HepG2 (cell line): ENCODE measurements around the gene CRISPLD2. TPM values are rescaled to one million over a fixed set of nuclear protein-coding genes. Genes with fewer than 3 reads are reported as not detected.
A peak's percentile ranks its signal among the peaks of the same experiment; 100 is the strongest.

Experiments
- ARID2 ChIP-seq: sonication (generic); formaldehyde crosslinking; IDR thresholded peaks from 2 replicates; pipeline ENCODE4 v1.8.1; 2022; ENCODE audit warnings: mild to moderate bottlenecking, missing genetic modification reagents, borderline replicate concordance
- ATAD3A ChIP-seq: sonication (generic); formaldehyde crosslinking; IDR thresholded peaks from 2 replicates; pipeline ENCODE4 v1.4.0; 2020; ENCODE audit warnings: missing genetic modification reagents
- ATF2 ChIP-seq: sonication (generic); formaldehyde crosslinking; IDR thresholded peaks from 2 replicates; pipeline ENCODE4 v1.4.0; 2020; ENCODE audit warnings: missing genetic modification reagents
- JUND ChIP-seq: sonication (generic); formaldehyde crosslinking; IDR thresholded peaks from 2 replicates; pipeline ENCODE4 v1.8.0; 2022; ENCODE audit warnings: mild to moderate bottlenecking, missing genetic modification reagents
- KLF9 ChIP-seq: IDR thresholded peaks from 2 replicates; pipeline ENCODE4 v1.6.1; 2016; ENCODE audit warnings: low read depth
- MIER3 ChIP-seq: IDR thresholded peaks from 2 replicates; pipeline ENCODE4 v1.6.1; 2016; ENCODE audit warnings: missing compliant biosample characterization, borderline replicate concordance
- NFE2L2 ChIP-seq: fragments of 150-350 bp; IDR thresholded peaks from 2 replicates; pipeline ENCODE4 v1.6.1; 2014; ENCODE audit warnings: low read length
- NR2C2 ChIP-seq: sonication (generic); formaldehyde crosslinking; IDR thresholded peaks from 2 replicates; pipeline ENCODE4 v1.4.0; 2020; ENCODE audit warnings: missing genetic modification reagents, mild to moderate bottlenecking, moderate library complexity, borderline replicate concordance
- ONECUT2 ChIP-seq: sonication (generic); formaldehyde crosslinking; IDR thresholded peaks from 2 replicates; pipeline ENCODE4 v1.4.0; 2020; ENCODE audit warnings: missing genetic modification reagents
- SALL1 ChIP-seq: sonication (generic); formaldehyde crosslinking; IDR thresholded peaks from 2 replicates; pipeline ENCODE4 v1.8.0; 2022; ENCODE audit warnings: mild to moderate bottlenecking, missing genetic modification reagents
- TBX3 ChIP-seq: fragments of 450-650 bp; IDR thresholded peaks from 2 replicates; pipeline ENCODE4 v1.6.1; 2017; ENCODE audit warnings: antibody characterized with exemption, mild to moderate bottlenecking, inconsistent platforms, borderline replicate concordance
- TEAD3 ChIP-seq: optimal IDR thresholded peaks from 2 replicates; pipeline ENCODE3; 2016; ENCODE audit warnings: borderline replicate concordance
- UBTF ChIP-seq: sonication (generic); formaldehyde crosslinking; IDR thresholded peaks from 2 replicates; pipeline ENCODE4 v1.4.0; 2020; ENCODE audit warnings: mild to moderate bottlenecking, missing genetic modification reagents
- ZFAT ChIP-seq: sonication (generic); formaldehyde crosslinking; conservative IDR thresholded peaks from 2 replicates; pipeline ENCODE4 v1.8.1; 2023; ENCODE audit warnings: missing genetic modification reagents, inconsistent platforms
- ZNF292 ChIP-seq: sonication (generic); formaldehyde crosslinking; IDR thresholded peaks from 2 replicates; pipeline ENCODE4 v1.8.1; 2022; ENCODE audit warnings: mild to moderate bottlenecking, low read depth, missing genetic modification reagents, borderline replicate concordance
- ZNF326 ChIP-seq: sonication (generic); formaldehyde crosslinking; IDR thresholded peaks from 2 replicates; pipeline ENCODE4 v1.4.0; 2020; ENCODE audit warnings: missing genetic modification reagents, borderline replicate concordance
- ZSCAN9 ChIP-seq: IDR thresholded peaks from 2 replicates; pipeline ENCODE4 v1.6.1; 2016; ENCODE audit warnings: borderline replicate concordance
- polyA plus RNA-seq, 8 experiments: library from polyadenylated mRNA; depleted of rRNA in 3 of 8; stranded (reverse) in 7 of 8; unstranded in 1 of 8; fragments of >200 nt; fragmentation: Illumina TruSeq in 4 of 8; extraction: Trizol in 4 of 8; gene quantifications; 2 replicates each; pipeline versions ENCODE4 v1.2.1 to v1.2.3, GENCODE V29; 2011 to 2016; ENCODE audit warnings: low read depth in 4 of 8, missing spikeins in 1 of 8, mixed read lengths in 1 of 8; ENCODE audit not compliant: insufficient read depth in 1 of 8
- total RNA-seq, 5 experiments: library from RNA; depleted of rRNA; stranded (reverse); fragments of >200 nt; fragmentation: Illumina TruSeq; extraction: Trizol; gene quantifications; 2 replicates each; pipeline ENCODE4 v1.2.3, GENCODE V29; 2016; ENCODE audit warnings: low read depth in 1 of 5
- TF ChIP-seq, protein P1 (sequence below), 2 experiments: sonication (generic) in 1 of 2; formaldehyde crosslinking in 1 of 2; IDR thresholded peaks; 2 replicates each; pipeline versions ENCODE4 v1.4.0 to v1.6.1; 2018 to 2020; ENCODE audit warnings: missing genetic modification reagents in 2 of 2, borderline replicate concordance in 1 of 2, low read depth in 1 of 2, mild to moderate bottlenecking in 1 of 2, missing biosample characterization in 1 of 2
- TF ChIP-seq, protein P2 (sequence below): IDR thresholded peaks from 2 replicates; pipeline ENCODE4 v1.4.0; 2020; ENCODE audit warnings: mild to moderate bottlenecking, missing genetic modification reagents

CRISPLD2 gene
- total and polyA plus RNA-seq, 2 of the 13 experiments (the other 11 are each of a cell fraction or from before 2014, with no cell fraction given), result 0.04 to 0.31 TPM

DNA sequence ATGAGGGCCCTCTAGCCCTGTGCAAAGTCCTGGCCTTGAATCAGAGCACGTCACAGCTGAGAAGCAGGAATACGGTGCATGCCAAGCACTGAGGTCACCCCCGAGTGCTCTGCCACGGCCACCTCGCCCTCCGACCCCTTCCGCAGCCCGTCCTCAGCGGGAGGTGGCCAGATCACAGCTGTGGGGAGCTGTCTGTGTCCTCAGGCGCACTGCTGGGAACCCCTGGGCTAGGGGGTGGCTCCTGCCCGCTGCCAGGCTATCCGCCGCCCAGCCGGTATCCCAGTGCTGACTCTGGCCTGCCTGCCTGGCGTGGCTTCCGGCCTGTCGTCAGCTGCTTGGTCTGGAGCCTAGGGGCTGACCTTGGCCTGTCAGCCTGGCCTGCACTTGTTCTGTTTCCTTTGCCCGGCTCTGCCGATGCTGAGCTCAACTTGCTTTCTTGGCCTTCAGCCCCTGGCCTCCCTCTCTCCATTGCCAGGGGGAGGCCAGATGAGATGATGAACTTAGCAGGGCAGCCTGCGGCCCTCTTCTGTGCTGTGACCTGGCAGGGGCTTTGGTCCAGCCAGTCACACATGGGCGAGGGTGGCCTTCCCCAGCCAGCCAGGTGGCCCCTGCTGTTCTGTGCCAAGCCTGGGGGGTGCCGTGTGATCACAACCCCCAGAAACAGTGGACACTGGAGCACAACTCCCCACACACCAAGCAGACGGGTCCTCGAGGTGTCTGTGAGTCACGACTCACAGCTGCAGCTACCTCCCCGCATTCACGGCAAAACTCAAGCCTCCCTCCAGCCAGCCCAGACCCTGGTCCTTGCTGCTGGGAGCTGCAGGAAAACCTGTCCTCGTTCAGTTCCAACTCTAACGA lies 114.2 kb downstream of the CRISPLD2 start (continued):
- TF ChIP-seq, protein P1, sequence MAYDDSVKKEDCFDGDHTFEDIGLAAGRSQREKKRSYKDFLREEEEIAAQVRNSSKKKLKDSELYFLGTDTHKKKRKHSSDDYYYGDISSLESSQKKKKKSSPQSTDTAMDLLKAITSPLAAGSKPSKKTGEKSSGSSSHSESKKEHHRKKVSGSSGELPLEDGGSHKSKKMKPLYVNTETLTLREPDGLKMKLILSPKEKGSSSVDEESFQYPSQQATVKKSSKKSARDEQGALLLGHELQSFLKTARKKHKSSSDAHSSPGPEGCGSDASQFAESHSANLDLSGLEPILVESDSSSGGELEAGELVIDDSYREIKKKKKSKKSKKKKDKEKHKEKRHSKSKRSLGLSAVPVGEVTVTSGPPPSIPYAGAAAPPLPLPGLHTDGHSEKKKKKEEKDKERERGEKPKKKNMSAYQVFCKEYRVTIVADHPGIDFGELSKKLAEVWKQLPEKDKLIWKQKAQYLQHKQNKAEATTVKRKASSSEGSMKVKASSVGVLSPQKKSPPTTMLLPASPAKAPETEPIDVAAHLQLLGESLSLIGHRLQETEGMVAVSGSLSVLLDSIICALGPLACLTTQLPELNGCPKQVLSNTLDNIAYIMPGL (CRISPR knock-in tag; IDR thresholded peaks at IDR 0.05; ENCODE audit: borderline replicate concordance in 1 of 2, low read depth in 1 of 2), result no peak
- TF ChIP-seq ARID2 (CRISPR knock-in tag) (0 out of 2 replicates have a peak, but pooled peaks have one; percentile 61), MIER3 (CRISPR knock-in tag) (0 out of 2 replicates have a peak, but pooled peaks have one; percentile 42), TBX3 (no peak), UBTF (CRISPR knock-in tag) (peak; percentile 95), SALL1 (CRISPR knock-in tag) (peak; percentile 81; the same call in 1 of the 2 replicates), ONECUT2 (CRISPR knock-in tag) (no peak), ZFAT (CRISPR knock-in tag) (no peak), TEAD3 (CRISPR knock-in tag) (no peak), JUND (CRISPR knock-in tag) (peak; percentile 52; the same call in 1 of the 2 replicates), ZNF292 (CRISPR knock-in tag) (peak; percentile 96; the same call in 1 of the 2 replicates), ATF2 (CRISPR knock-in tag) (peak; percentile 52), ATAD3A (no peak), ZSCAN9 (CRISPR knock-in tag) (0 out of 2 replicates have a peak, but pooled peaks have one; percentile 48), KLF9 (CRISPR knock-in tag) (0 out of 2 replicates have a peak, but pooled peaks have one; percentile 20), ZNF326 (CRISPR knock-in tag) (no peak), NFE2L2 (no peak), NR2C2 (CRISPR knock-in tag) (peak; percentile 62)
- TF ChIP-seq, protein P2, sequence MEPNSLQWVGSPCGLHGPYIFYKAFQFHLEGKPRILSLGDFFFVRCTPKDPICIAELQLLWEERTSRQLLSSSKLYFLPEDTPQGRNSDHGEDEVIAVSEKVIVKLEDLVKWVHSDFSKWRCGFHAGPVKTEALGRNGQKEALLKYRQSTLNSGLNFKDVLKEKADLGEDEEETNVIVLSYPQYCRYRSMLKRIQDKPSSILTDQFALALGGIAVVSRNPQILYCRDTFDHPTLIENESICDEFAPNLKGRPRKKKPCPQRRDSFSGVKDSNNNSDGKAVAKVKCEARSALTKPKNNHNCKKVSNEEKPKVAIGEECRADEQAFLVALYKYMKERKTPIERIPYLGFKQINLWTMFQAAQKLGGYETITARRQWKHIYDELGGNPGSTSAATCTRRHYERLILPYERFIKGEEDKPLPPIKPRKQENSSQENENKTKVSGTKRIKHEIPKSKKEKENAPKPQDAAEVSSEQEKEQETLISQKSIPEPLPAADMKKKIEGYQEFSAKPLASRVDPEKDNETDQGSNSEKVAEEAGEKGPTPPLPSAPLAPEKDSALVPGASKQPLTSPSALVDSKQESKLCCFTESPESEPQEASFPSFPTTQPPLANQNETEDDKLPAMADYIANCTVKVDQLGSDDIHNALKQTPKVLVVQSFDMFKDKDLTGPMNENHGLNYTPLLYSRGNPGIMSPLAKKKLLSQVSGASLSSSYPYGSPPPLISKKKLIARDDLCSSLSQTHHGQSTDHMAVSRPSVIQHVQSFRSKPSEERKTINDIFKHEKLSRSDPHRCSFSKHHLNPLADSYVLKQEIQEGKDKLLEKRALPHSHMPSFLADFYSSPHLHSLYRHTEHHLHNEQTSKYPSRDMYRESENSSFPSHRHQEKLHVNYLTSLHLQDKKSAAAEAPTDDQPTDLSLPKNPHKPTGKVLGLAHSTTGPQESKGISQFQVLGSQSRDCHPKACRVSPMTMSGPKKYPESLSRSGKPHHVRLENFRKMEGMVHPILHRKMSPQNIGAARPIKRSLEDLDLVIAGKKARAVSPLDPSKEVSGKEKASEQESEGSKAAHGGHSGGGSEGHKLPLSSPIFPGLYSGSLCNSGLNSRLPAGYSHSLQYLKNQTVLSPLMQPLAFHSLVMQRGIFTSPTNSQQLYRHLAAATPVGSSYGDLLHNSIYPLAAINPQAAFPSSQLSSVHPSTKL, result peak; percentile 69
